ENCODE data around the gene JAM3. TPM values are rescaled to one million over a fixed set of nuclear protein-coding genes. Genes with fewer than 3 reads are reported as not detected.

Gene JAM3
- total and polyA plus RNA-seq, 9 of the 15 experiments (the other 6 are each of a cell fraction or from before 2014, with no cell fraction given) = 0.22 to 0.76 (median 0.40) TPM

- peaks cover 95% of the 10 kb centered on the region for H3K36me3 ChIP-seq (ENCODE audit: control insufficient read depth, insufficient read depth, low read length)
- H3K9ac ChIP-seq (ENCODE audit: insufficient read depth in 1 of 2, low read depth in 2 of 2, low read length in 2 of 2) = no peak overlapping the region
- POLR2A ChIA-PET = interaction anchor here (1.0 kb wide), 1 partner anchor 9 kb away, joined by 4 read pairs; no protein-coding TSS in a partner anchor
- intact Hi-C loops (cut with micrococcal nuclease) = no loop called here
- no peak; the same call in 2 of the 3 replicates for ATAC-seq
- DNase-seq (ENCODE audit: extremely low read depth in 1 of 4, low spot score in 3 of 4) = no peak
- no peak overlapping the region for H3K4me3 ChIP-seq
- no peaks in the 10 kb centered on the region for H3K27me3 ChIP-seq (ENCODE audit: control insufficient read depth in 2 of 2, insufficient read depth in 2 of 2, low read length in 2 of 2)
- H3K4me2 ChIP-seq (ENCODE audit: insufficient read depth, low read length) = no peak overlapping the region
- CTCF ChIA-PET (ENCODE audit: low intra/inter-chr PET ratio) = no interaction called here
- H3K79me2 ChIP-seq (ENCODE audit: control insufficient read depth, insufficient read depth, low read length) = no peaks in the 10 kb centered on the region
- H3K9me1 ChIP-seq (ENCODE audit: control insufficient read depth, insufficient read depth, low read length) = no peaks in the 10 kb centered on the region
- H4K20me1 ChIP-seq (replicated peaks; ENCODE audit: control insufficient read depth, insufficient read depth, low read length) = no peaks in the 10 kb centered on the region
- no peak for TF ChIP-seq ZNF655 (CRISPR knock-in tag; IDR thresholded peaks at IDR 0.05)
- no peak for TF ChIP-seq ZNF224 (CRISPR knock-in tag; IDR thresholded peaks at IDR 0.05)
- no peak for TF ChIP-seq SMAD3 (CRISPR knock-in tag; conservative IDR thresholded peaks at IDR 0.05)
- TF ChIP-seq HDAC3 (IDR thresholded peaks at IDR 0.05; ENCODE audit: borderline replicate concordance, partially characterized antibody) = no peak
- TF ChIP-seq JUNB (CRISPR knock-in tag; conservative IDR thresholded peaks at IDR 0.05) = no peak
- no peak for TF ChIP-seq NR2F6 (CRISPR knock-in tag; IDR thresholded peaks at IDR 0.05)
- TF ChIP-seq SMARCA4 (IDR thresholded peaks at IDR 0.05) = no peak
- TF ChIP-seq HNRNPUL1 (IDR thresholded peaks at IDR 0.05; ENCODE audit: low read length) = no peak
- TF ChIP-seq ZFPM2 (CRISPR knock-in tag; IDR thresholded peaks at IDR 0.05) = no peak
- no peak for TF ChIP-seq NCOR1 (IDR thresholded peaks at IDR 0.05)
- no peak for TF ChIP-seq HIVEP1 (CRISPR knock-in tag; IDR thresholded peaks at IDR 0.05)
- no peak for TF ChIP-seq ETS2 (tag; IDR thresholded peaks at IDR 0.05; ENCODE audit: borderline replicate concordance, poor library complexity, severe bottlenecking)
- no peak for TF ChIP-seq KAT7 (CRISPR knock-in tag; IDR thresholded peaks at IDR 0.05; ENCODE audit: borderline replicate concordance)
- TF ChIP-seq HDAC2 (IDR thresholded peaks at IDR 0.05) = no peak
- no peak for TF ChIP-seq CTCF (IDR thresholded peaks at IDR 0.05 in 2 of 3, conservative IDR thresholded peaks at IDR 0.05 in 1 of 3; ENCODE audit: insufficient read depth in 2 of 3, low read depth in 1 of 3, low read length in 3 of 3)
- TF ChIP-seq, protein P1, sequence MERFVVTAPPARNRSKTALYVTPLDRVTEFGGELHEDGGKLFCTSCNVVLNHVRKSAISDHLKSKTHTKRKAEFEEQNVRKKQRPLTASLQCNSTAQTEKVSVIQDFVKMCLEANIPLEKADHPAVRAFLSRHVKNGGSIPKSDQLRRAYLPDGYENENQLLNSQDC (CRISPR knock-in tag; IDR thresholded peaks at IDR 0.05) = no peak
- no peak for TF ChIP-seq TRIM24 (IDR thresholded peaks at IDR 0.05)
- TF ChIP-seq, protein P2, sequence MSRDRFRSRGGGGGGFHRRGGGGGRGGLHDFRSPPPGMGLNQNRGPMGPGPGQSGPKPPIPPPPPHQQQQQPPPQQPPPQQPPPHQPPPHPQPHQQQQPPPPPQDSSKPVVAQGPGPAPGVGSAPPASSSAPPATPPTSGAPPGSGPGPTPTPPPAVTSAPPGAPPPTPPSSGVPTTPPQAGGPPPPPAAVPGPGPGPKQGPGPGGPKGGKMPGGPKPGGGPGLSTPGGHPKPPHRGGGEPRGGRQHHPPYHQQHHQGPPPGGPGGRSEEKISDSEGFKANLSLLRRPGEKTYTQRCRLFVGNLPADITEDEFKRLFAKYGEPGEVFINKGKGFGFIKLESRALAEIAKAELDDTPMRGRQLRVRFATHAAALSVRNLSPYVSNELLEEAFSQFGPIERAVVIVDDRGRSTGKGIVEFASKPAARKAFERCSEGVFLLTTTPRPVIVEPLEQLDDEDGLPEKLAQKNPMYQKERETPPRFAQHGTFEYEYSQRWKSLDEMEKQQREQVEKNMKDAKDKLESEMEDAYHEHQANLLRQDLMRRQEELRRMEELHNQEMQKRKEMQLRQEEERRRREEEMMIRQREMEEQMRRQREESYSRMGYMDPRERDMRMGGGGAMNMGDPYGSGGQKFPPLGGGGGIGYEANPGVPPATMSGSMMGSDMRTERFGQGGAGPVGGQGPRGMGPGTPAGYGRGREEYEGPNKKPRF (IDR thresholded peaks at IDR 0.05; ENCODE audit: low read depth, low read length) = no peak
- WGBS (ENCODE audit: insufficient coverage, low coverage, missing lambda C conversion rate) = 93% methylated on average over 5 of the region's 5 CpGs
- no peak overlapping the region for H3K27ac ChIP-seq (ENCODE audit: extremely low read depth, low read depth, low read length)
- H2AFZ ChIP-seq (ENCODE audit: low read depth, low read length) = no peak overlapping the region
- no peaks in the 10 kb centered on the region for H3K9me3 ChIP-seq (replicated peaks; ENCODE audit: control insufficient read depth, insufficient read depth, low read depth, low read length)
- H3K4me1 ChIP-seq (replicated peaks in 1 of 2; ENCODE audit: control insufficient read depth in 2 of 2, insufficient read depth in 2 of 2, low read length in 2 of 2) = no peaks in the 10 kb centered on the region
- BruUV-seq (replicated peaks) = no TSS peak
- in situ Hi-C loops (cut with MboI) = no loop called here
- no peak for FAIRE-seq
Observed at GRCh38 chr11:134178032-134178674, 109.3 kb downstream of the JAM3 start.
